Stimulated activated naive CD4-positive, alpha-beta T cell treated with Interleukin-2 at 50 U/mL for 16 hours (primary cell): ENCODE results near the gene RSRC1.
"Not testable (repeated sequence)": the region's sequence is repeated elsewhere in the genome, so short reads cannot be mapped to it uniquely, and the experiment has no call there.

ENCODE experiments used
- DNase-seq: peaks from one replicate; lab custom pipeline; 2025; lab: John Stamatoyannopoulos, UW

The RSRC1 gene

DNA sequence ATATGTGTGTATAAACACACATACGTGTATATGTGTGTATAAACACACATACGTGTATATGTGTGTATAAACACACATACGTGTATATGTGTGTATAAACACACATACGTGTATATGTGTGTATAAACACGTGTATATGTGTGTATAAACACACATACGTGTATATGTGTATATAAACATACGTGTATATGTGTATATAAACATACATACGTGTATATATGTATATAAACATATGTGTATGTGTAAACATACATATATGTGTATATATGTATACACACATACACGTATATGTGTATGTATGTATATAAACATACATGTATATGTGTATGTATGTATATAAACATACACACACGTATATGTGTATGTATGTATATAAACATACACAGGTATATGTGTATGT lies 119.1 kb downstream of the RSRC1 start:
- not testable (repeated sequence) for DNase-seq

DNA sequence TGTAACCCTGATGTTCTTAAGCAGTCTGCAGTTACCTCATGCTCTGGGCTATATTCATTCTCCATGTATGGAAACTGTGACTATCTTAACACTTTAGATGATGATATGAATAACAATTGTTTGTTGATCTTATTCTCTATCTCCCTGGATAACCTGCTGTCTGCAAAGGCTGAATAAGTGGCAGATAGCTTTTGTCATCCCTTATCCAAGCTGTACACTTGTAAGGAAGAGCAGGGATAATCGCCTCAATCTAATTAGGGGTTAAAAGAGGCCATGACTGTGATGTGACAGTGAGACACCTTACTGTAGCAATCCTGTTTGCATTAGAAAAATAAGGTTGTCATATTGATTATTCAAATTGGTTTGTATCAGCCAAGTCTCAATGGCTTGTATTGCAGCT lies 123.9 kb downstream of the RSRC1 start:
- DNase-seq, result no peak

DNA sequence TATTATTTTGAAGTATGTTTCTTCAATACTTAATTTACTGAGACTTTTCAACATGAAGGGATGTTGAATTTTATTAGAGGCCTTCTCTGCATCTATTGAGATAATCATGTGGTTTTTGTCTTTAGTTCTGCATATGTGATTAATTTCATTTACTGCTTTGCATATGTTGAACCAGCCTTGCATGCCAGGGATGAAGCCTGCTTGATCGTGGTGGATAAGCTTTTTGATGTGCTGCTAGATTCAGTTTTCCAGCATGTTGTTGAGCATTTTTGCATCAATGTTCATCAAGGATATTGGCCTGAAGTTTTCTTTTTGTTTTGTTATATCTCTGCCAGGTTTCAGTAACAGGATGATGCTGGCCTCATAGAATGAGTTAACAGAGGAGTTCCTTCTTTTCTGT lies 134.4 kb downstream of the RSRC1 start:
- DNase-seq, result no peak

DNA sequence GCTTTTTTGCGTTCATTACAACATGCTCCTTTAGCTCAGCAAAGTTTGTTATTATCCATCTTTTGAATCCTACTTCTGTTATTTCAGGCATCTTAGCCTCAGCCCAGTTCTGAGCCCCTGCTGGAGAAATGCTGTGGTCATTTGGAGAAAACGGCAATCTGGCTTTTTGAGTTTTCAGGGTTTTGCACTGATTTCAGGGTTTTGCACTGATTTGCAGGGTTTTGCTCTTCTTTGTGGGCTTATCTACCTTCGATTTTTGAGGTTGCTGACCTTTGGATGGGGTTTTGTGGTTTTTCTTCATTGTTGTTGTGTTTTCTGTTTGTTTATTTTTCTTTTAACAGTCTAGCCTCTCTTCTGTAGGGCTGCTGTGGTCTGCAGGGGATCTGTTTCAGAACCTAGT lies 137.4 kb downstream of the RSRC1 start:
- DNase-seq, result no peak

DNA sequence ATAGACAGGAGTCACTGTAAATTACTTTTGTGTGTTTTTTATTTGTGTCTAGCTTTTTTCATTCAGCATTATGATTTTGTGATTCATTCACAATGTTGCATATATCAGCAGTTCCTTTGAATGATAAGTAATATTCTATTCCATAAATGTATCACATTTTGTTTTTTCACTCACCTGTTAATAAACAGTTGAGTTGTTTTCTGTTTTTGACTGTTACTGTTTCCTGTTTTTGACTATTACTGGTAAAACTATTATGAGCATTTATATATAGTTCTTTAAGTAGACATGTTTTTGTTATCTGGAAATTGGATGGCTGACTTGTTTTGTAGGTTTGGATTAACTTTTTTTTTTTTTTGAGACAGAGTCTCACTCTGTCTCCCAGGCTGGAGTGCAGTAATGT lies 138.4 kb downstream of the RSRC1 start:
- no peak for DNase-seq

DNA sequence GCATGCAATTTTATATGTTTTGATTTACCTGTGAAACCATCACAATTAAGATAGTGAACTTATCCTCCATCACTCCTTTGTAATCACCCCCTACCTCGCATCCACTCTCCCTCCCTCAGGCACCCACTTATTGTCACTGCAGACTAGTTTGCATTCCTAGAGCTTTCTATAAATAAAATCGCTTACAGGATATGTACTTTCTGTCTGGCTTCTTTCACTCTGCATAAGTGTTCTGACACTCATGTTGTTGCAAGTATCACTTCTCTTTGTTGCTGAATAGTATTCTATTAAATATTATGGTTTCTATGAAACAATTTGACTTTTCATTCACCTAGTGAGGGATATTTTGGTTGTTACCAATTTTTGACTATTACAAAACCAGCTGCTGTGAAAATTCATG lies 139.3 kb downstream of the RSRC1 start:
- DNase-seq, result no peak

DNA sequence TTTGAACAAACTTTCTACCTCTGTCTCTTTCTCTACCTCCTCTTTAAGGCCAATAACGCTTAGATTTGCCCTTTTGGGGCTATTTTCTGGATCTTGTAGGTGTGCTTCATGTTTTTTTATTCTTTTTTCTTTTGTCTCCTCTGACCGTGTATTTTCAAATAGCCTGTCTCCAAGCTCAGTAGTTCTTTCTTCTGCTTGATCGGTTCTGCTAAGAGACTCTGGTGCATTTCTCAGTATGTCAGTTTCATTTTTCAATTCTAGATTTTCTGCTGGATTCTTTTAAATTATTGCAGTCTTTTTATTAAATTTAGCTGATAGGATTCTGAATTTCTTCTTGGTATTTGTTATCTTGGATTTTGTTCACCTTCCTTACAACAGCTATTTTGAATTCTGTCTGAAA lies 148.7 kb downstream of the RSRC1 start:
- DNase-seq, result no peak

DNA sequence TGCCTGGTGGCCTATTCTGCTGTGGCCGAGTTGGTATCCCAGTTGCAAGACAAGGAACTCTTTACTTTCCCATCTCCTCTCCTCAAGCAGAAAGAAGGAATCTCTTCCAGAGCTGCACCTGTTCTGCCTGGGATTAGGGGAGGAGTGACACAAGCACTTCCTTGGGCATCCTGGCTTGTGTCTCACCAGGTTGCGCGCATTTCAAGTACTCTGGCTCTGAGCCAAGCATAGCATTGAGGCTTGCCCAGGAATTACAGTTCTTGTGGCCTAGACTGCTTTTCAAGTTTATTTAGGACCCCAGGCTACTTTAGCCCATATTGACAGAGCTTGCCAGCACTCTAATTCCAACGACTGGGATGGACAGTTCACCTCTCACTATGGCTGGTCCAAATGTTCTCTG lies 150.5 kb downstream of the RSRC1 start:
- DNase-seq, result no peak

DNA sequence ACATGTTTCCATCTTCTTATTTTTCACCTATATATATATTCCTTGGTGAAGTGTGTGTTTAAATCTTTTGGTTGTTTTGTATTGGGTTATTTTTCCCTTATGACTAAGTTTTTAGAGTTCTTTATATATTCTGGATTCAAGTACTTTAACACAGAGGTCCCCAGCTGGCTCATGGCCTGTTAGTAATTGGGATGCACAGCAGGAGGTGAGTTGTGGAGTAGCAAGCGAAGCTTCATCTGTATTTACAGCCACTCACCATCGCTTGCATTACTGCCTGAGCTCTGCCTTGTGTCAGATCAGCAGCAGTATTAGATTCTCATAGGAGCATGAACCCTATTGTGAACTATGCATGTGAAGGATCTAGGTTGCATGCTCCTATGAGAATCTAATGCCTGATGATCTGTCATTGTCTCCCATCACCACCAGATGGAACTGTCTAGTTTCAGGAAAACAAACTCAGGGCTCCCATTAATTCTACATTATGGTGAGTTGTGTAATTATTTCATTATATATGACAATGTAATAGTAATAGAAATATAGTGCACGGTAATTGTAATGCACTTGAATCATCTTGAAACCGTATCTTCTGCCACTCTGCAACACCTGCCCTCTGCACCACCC lies 151.6 kb downstream of the RSRC1 start:
- no peak for DNase-seq

DNA sequence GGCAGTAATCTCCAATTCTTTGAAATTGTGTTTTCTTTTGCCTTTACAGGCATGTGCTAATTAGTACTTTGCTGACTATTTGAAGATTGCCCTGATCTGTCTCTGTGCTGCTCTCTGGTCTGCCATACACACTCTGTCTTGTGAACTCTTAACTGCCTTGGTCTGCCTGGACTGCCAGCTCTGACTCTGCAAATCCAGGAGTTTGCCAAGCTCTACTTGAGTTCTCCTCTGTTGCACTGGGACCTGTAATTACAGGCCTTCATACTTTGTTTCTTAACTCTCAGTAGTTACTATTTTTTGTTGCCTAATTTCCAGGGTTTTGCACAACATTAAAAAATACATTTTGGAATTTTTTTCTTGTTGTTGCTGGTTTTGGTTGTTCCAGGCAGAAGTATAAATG lies 155.0 kb downstream of the RSRC1 start:
- DNase-seq, result no peak

DNA sequence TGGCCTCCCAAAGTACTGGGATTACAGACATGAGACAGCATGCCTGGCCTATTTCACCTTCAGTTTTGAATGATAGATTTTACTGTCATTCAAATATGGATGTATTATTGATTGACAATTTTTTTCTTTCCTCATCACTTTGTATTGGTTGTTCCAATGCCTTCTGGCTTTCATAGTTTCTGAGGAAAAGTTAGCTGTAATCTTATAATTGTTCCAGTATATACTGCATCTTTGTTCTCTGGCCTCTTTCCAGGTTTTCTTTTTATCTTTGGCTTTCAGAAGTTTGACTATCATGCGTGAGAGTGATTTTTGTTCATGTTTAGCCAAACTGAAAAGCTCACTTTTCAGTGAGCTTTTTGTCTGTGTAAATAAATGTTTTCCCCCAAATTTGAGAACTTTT lies 157.1 kb downstream of the RSRC1 start:
- DNase-seq, result no peak

DNA sequence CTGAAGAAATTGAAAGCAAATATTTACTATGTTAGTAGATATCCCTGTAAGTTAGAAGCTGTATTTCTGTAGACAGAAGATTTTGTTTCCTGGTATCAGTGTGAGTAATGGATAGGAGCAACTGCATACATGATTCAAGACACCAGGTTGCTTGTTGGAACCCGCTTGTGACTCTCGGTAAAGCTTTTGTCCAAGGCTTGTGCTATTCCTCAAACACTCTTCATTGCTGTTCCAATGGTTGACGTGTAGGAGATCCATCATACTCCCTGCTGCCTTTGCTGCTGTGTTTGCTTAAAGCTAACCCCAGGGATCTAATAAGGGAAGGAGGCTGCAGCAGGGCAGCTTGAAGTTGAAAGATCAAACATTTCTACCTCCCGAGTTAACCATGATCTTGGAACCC lies 160.1 kb downstream of the RSRC1 start:
- no peak for DNase-seq

DNA sequence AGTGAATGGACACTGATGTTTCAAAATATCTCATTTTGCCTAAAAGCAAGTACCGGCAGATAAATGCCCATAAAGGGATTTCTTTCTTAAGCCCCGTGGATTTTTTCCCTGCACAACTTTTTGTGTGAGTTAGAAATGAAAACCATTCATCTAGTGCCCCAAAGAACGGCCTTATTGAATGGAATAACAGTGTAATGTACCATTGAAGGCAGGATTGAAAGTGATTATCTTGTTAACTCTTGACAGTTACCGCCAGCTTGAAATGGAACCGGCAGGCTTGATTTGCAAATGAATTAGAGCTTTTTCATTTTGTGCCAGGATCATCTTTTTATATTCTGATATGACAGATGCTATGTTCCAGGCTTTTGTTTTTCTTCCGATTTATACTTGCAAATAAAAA lies 162.2 kb downstream of the RSRC1 start:
- no peak for DNase-seq

DNA sequence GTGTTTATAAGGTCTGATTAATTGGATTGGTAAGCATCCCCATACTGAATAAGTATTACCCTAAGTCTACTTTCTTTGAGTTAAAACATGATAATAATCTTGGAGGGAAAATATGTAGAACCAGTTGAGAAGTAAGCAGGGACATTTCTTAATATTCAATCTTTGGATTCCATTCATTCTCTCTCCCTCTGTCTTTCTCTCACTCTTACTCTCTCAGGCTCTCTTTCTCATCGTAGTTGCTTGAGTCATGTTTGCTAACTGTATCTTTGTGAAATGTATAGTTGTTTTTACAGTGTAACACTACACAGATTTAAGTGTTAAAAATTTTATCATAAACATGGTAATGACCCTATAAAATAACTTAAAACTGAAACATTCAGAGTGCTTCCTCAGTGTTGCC lies 163.8 kb downstream of the RSRC1 start:
- DNase-seq, result no peak

DNA sequence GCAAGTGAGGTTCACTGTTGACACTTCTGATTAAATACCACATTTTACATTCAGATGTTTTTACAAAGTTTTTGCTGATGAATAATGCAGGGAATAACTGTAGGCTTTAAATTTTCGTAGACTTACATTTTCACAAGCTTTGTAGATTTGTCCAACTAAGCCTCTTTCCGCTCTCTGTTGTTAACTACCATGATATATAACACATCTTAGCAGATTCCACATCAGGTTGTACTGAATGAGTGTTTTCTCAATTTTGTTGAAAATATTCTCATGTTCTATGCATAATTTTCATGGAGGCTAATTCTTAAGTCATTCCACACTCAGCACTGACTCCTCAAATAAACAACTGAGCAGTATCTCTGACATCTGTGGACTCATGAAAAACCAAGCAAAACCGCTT lies 168.3 kb downstream of the RSRC1 start:
- DNase-seq, result no peak

DNA sequence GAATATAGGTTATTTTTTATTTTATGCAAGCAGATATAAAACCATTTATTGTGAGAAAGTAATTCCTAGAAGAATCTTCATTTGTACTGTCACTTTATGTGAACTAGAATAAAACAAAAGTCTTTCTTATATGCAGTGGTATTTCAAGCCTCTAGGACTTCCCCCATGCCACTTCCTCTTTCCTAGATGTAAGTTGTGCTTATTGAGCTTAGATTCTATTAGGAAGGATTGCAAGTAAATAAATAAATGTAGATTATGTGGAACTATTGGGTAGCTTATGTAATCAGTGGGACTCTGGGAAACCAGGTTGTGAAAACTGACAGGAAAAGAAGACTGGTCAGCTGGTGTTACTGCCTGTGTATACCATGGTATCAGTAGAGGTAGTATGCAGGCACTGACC lies 169.7 kb downstream of the RSRC1 start:
- DNase-seq, result no peak

DNA sequence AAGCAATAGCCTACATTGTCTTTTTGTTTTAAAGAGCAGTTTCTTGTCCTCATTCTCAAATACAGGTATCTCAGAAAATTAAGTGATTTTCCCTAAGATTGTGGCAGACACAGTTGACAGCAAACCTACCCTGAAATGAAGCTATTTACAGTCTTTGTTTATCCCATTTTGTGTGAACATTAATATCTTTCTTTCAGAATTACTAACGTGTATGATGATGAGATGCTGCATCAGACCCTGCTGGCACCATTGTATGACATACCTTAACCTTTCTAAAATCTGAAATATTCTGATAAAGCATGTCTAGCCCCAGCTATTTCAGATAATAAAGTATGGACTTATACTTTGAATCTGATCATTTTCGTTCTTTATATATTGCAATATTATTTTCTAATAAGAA lies 185.9 kb downstream of the RSRC1 start:
- no peak for DNase-seq

DNA sequence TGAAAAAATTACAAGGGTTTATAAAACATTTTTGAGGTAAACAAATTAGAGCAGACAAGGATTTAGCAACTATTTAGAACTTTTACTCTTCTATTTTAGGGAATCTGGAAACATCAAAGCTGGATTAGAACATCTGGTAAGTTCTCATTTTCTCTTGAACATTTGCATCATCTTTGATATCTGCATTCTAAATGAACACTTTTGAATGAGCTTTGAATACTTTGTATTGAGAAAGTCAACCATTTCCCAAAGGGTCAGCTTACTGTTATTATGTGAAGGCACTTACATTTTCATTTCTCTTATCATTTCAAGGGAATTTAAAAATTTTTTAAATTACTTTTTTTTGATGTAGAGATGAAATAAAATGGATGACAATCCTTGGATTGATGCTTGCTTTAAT lies 188.1 kb downstream of the RSRC1 start:
- no peak for DNase-seq

DNA sequence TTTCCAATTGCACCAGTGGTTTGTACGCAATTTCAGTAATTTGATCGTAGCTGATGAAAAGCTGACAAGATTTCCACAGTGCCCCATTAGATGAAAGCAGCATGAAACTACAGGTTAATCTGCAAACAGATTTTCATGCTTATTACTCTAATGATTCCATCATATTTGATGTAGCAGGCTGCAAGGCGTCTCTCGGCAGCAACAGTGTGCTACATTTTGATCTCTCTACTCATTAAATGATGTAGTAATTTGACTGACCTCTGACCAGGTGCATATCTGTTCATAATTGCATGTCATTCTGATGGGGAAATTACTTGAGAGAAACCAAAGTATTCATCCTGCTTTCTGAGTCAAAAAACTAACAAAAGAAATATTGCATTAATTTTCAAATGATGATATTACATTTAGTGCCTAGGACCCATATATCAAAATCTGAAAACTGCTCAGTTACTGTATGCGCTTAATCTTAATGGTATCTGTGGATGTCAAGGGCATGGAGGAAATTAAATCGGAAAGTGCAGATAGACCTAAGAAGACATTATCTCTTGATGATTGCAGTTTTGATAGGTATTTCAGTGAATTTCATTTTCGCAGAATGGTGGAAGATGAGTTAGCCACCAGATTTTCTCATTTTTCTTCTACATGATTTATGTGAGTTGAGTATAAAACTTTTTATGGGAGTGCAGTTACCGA lies 198.5 kb downstream of the RSRC1 start:
- DNase-seq, result no peak

DNA sequence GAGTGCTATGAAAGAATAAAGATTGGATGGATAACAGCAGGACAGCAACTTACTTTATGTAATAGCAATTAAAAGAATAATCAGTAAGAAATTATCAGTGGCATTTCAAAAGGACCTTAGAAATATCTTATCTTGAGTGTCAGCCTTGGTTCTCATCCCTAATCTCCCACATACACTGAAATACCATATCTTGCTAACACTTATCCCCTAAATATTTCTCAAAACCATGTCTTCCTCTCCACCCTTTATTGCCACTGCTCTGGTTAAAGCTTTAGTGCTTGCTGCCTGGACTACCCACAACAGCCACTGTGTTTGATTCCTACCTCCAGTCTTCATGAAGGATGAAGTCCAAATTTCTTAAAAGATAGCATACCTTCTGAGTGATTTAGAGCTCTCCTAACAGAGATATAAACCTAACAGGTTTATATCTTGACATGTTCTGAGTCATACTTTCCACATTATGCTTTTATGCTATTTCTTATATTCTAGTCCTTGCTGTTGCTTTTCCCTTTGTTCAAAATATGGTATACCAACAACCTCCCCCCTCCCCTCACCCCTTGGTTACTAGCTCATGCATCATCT lies 202.8 kb downstream of the RSRC1 start:
- DNase-seq, result no peak

DNA sequence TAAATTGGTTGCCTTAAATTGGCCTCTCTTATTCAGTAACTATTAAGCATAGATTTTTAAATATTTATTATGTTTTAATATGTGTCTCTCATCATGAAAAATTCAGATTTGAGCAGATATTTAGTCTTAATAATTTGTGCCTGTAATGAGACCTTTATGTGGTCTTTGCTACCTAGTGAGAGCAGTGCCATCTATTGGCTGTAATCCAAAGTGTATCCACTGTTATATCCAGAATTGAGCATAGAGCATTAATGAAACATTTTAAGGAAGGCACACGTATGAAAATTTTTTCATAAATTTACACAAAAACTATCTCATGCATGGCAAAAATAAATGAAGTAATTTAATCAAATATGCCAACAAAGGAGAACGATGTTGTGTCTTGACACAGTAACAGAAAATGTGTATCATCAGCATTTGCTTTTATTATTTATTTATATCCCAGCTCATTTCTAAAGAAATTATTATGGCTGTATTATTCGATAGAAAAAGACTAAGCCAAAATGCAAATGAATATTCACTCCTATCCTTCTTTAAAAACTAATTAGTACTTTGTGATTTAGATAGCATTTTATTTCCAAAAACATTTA lies 203.5 kb downstream of the RSRC1 start:
- DNase-seq, result no peak

DNA sequence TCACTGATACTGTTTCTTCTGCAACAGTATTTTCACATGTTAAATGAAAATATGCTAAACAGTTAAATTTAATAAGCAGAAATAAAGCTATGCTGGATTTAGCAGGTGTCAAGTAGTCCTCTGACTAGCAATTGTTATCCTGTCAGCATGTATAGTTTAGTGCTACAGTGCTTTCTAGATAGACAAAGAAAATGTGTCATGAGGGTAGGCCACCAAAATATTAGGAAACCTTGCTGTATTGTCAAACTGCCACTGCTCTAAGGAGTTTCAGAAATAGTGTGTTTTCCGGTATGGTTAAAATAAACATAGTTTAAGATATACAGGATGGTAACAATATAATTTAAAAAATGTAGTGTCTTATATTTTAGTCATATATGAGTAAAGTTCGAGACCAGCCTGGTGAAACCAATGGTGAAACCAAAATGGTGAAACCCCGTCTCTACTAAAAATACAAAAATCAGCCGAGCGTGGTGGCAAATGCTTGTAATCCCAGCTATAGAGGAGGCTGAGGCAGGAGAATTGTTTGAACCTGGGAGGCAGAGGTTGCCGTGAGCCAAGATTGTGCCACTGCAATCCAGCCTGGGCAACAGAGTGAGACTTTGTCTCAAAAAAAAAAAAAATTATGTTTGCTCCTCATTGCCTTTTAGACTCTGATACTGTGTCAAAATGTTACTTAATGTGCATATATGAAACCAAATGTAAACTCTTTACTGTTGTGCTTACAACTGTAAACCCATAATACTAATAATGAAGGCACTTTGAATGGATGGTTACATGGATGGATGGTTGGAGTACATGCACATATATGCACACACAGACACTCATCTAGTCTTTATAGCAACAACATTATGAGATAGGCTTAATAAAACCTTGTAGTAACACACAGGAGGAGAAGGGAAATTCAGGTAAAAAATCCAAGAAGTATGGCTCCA lies 204.8 kb downstream of the RSRC1 start:
- DNase-seq, result no peak
